ENCODE measurements around the gene CDA.
"Not testable (repeated sequence)": the region's sequence is repeated elsewhere in the genome, so short reads cannot be mapped to it uniquely, and the experiment has no call there.

CDA gene

GRCh38 chr1:20601129-20601825 is 12.4 kb downstream of the CDA start:
- H3K36me3 Mint-ChIP-seq, result no peaks in the 10 kb centered on the region
- ATAC-seq (no peak), DNase-seq (ENCODE audit: low spot score in 2 of 2) (no peak)
- H3K9me3 Mint-ChIP-seq, result no peaks in the 10 kb centered on the region
- no peaks in the 10 kb centered on the region for H3K4me1 Mint-ChIP-seq
- no peak overlapping the region for H3K4me3 Mint-ChIP-seq
- H3K27ac Mint-ChIP-seq, result no peak overlapping the region

DNA sequence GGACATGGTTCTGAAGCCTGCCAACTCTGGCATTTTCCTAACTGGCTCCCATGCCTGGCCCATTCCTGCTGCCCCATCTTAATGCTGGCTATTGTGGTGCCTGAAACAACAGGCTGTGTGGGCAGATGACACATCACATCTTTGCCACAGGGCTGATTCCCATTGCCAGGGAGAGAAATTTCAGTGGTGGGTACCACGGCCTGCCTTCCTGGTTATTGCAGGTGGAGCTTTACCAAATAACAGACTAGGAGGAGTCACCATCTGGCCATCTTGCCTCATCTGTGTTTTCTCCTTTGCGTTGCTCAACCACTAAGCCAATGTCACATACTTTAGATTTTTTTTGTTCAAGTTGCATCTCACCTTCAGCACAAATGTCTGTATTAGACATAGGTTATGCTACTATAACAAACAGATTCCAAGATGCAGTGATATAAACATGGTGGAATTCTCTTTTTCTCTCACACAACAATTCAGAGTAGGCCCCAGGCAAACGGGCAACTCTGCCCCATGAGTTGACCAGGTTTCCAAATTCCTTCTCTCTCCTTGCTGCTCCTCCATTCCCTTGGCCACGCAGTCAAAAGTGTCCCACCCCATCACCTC is 14.1 kb downstream of the CDA start:
- ATAC-seq (no peak), DNase-seq (ENCODE audit: low spot score in 2 of 2) (no peak)
- Mint-ChIP-seq H3K27ac (no peak overlapping the region), H3K4me1 (no peaks in the 10 kb centered on the region), H3K36me3 (no peaks in the 10 kb centered on the region), H3K9me3 (no peaks in the 10 kb centered on the region), H3K4me3 (no peak overlapping the region)

- ATAC-seq, result no peak
- no peak overlapping the region for H3K4me3 Mint-ChIP-seq
- no peak overlapping the region for H3K27ac Mint-ChIP-seq
- H3K4me1 Mint-ChIP-seq, result no peaks in the 10 kb centered on the region
- H3K36me3 Mint-ChIP-seq, result no peaks in the 10 kb centered on the region
- DNase-seq (ENCODE audit: low spot score in 2 of 2), result no peak
- no peaks in the 10 kb centered on the region for H3K9me3 Mint-ChIP-seq
Observed at GRCh38 chr1:20603504-20604464, 14.9 kb downstream of the CDA start.

DNA sequence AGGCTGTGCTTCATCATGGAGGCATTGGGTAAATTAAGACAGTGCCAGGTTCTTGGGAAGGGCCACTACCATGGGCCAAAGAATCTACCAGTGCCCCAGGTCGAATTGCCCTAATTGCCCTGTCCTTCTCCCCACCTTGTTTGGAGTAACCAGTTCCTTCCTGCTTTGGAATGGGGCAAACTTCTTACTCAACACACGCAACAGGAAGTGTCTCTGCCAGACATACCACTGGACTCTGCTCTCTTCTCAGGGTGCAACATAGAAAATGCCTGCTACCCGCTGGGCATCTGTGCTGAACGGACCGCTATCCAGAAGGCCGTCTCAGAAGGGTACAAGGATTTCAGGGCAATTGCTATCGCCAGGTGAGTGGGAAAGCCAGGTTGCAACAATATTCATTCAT is 15.8 kb downstream of the CDA start:
- no peaks in the 10 kb centered on the region for H3K9me3 Mint-ChIP-seq
- H3K4me1 Mint-ChIP-seq, result no peaks in the 10 kb centered on the region
- H3K36me3 Mint-ChIP-seq, result no peaks in the 10 kb centered on the region
- no peak overlapping the region for H3K4me3 Mint-ChIP-seq
- ATAC-seq (no peak), DNase-seq (ENCODE audit: low spot score in 2 of 2) (no peak)
- no peak overlapping the region for H3K27ac Mint-ChIP-seq

DNA sequence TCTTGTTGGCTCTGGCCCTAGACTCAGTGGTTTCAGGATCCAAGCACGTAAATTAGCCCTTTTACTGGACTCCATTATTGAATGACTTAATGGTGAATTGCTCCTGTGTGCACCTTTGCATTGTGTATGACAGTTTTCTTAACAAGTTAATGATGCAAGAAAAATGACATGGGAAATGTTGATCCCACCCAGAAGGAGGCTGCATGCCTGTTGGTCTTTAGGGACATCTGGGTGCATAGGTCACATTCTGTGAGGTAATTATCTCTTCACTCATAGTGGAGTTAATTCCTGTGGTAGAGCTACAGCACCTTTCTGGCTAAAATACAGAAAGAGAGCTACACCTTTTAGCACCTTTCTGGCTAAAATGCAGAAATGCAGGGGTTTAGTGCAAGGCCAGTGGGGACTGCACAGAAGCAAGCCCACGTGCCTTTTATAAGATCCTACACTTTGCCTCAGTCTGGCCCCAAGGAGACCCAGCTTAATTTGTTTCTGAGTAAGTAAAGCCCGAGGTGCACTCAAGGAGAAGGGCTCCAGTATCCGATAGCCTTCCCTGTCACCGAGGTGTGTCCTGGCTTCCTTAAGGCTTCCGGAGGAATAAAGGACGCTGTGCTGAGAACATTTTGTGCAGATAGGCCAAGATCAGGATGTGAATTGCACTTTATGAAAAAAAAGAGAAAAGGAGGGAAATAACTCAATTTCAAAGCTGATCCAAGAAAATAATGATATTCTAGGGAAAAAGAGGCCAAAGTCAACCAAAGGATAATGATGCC is 18.1 kb downstream of the CDA start:
- H3K36me3 Mint-ChIP-seq; DNase-seq (ENCODE audit: low spot score in 2 of 2); H3K4me3 Mint-ChIP-seq; H3K27ac Mint-ChIP-seq; H3K4me1 Mint-ChIP-seq; ATAC-seq; H3K9me3 Mint-ChIP-seq: not testable (repeated sequence)

DNA sequence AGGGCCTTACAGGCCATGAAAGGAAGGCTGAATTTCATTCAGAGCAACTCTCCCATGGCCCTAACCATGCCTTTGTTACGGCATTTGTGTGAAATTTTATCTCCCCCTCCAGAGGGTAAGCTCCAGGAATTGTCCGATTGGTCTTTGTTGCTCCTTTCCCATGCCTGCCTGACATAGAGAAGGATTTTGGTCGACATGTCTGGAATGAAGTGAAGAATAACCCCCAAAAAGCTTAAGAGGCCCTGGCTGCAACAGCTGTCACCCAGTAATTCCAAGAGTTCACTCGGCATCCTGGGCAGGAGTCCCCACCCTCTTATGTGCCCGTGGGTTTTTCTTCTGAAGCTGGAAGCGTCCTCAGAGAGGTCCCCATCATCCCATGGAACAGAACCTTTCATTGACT is 20.6 kb downstream of the CDA start:
- Mint-ChIP-seq H3K4me3 (no peak overlapping the region), H3K36me3 (no peaks in the 10 kb centered on the region), H3K9me3 (no peaks in the 10 kb centered on the region), H3K4me1 (no peaks in the 10 kb centered on the region), H3K27ac (no peak overlapping the region)
- DNase-seq (ENCODE audit: low spot score in 2 of 2), result no peak
- ATAC-seq, result no peak

DNA sequence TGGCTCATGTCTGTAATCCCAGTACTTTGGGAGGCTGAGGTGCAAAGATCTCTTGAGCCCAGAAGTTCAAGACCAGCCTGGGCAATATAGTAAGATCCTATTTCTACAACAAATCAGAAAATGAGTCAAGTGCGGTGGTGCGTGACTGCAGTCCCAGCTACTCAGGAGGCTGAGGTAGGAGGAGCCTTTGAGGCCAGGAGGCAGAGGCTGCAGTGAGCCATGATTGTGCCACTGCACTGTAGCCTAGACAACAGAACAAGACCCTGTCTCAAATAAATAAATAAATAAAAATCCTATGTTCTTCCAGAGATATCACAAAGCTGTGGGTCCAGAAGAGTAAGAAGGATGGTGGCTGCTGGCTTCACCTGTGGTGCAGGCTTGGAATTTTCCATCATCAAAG is 22.1 kb downstream of the CDA start:
- ATAC-seq, result no peak
- Mint-ChIP-seq H3K4me3 (no peak overlapping the region), H3K9me3 (no peaks in the 10 kb centered on the region), H3K27ac (no peak overlapping the region), H3K36me3 (no peaks in the 10 kb centered on the region), H3K4me1 (no peaks in the 10 kb centered on the region)
- no peak for DNase-seq (ENCODE audit: low spot score in 2 of 2)

- H3K36me3 Mint-ChIP-seq, result no peaks in the 10 kb centered on the region
- DNase-seq (ENCODE audit: low spot score in 2 of 2) (no peak), ATAC-seq (no peak)
- H3K9me3 Mint-ChIP-seq, result no peaks in the 10 kb centered on the region
- no peak overlapping the region for H3K4me3 Mint-ChIP-seq
- H3K4me1 Mint-ChIP-seq, result no peaks in the 10 kb centered on the region
- H3K27ac Mint-ChIP-seq, result no peak overlapping the region
Observed at GRCh38 chr1:20611652-20612051, 22.8 kb downstream of the CDA start.

DNA sequence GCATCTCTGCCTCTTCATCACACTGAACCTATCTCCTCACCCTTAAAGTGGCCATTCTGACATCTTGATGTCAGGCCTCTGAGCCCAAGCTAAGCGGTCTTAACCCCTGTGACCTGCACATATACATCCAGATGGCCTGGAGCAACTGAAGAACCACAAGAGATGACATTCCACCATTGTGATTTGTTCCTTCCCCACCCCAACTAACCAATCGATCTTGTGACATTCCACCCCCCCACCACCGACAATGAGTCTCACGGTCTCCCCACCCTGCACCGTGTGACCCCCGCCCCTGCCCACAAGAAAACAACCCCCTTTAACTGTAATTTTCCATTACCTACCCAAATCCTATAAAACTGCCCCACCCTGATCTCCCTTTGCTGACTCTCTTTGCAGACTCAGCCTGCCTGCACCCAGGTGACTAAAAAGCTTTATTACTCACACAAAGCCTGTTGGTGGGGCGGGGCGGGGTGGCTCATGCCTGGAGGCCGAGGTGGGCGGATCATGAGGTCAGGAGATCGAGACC is 23.4 kb downstream of the CDA start:
- DNase-seq (ENCODE audit: low spot score in 2 of 2), result no peak
- no peak overlapping the region for H3K27ac Mint-ChIP-seq
- no peaks in the 10 kb centered on the region for H3K36me3 Mint-ChIP-seq
- no peaks in the 10 kb centered on the region for H3K9me3 Mint-ChIP-seq
- ATAC-seq, result no peak
- no peak overlapping the region for H3K4me3 Mint-ChIP-seq
- H3K4me1 Mint-ChIP-seq, result no peaks in the 10 kb centered on the region

- no peak for ATAC-seq
- peak overlapping the region; percentile 38 for H3K27ac Mint-ChIP-seq
- H3K36me3 Mint-ChIP-seq, result no peaks in the 10 kb centered on the region
- no peak overlapping the region for H3K4me3 Mint-ChIP-seq
- no peaks in the 10 kb centered on the region for H3K4me1 Mint-ChIP-seq
- H3K9me3 Mint-ChIP-seq, result no peaks in the 10 kb centered on the region
- no peak for DNase-seq (ENCODE audit: low spot score in 2 of 2)
Observed at GRCh38 chr1:20614131-20614579, 25.3 kb downstream of the CDA start.

- no peaks in the 10 kb centered on the region for H3K4me1 Mint-ChIP-seq
- H3K27ac Mint-ChIP-seq, result no peak overlapping the region
Observed at GRCh38 chr1:20615946-20616846, 27.3 kb downstream of the CDA start.

GRCh38 chr1:20616847-20617487 is 28.1 kb downstream of the CDA start:
- no peak for ATAC-seq
- H3K36me3 Mint-ChIP-seq, result no peaks in the 10 kb centered on the region
- no peak for DNase-seq (ENCODE audit: low spot score in 2 of 2)
- no peaks in the 10 kb centered on the region for H3K4me1 Mint-ChIP-seq
- no peaks in the 10 kb centered on the region for H3K9me3 Mint-ChIP-seq
- H3K4me3 Mint-ChIP-seq, result no peak overlapping the region
- no peak overlapping the region for H3K27ac Mint-ChIP-seq

More at GRCh38 chr1:20615946-20616846, 27.3 kb downstream of the CDA start:
- ATAC-seq (no peak), DNase-seq (ENCODE audit: low spot score in 2 of 2) (no peak)
- H3K4me3 Mint-ChIP-seq, result no peak overlapping the region
- no peaks in the 10 kb centered on the region for H3K9me3 Mint-ChIP-seq
- H3K36me3 Mint-ChIP-seq, result no peaks in the 10 kb centered on the region

- Mint-ChIP-seq H3K9me3 (no peaks in the 10 kb centered on the region), H3K4me1 (no peaks in the 10 kb centered on the region), H3K36me3 (no peaks in the 10 kb centered on the region), H3K27ac (no peak overlapping the region), H3K4me3 (no peak overlapping the region)
- DNase-seq (ENCODE audit: low spot score in 2 of 2) (no peak), ATAC-seq (peak; percentile 19)
Observed at GRCh38 chr1:20618550-20618949, 29.7 kb downstream of the CDA start.

DNA sequence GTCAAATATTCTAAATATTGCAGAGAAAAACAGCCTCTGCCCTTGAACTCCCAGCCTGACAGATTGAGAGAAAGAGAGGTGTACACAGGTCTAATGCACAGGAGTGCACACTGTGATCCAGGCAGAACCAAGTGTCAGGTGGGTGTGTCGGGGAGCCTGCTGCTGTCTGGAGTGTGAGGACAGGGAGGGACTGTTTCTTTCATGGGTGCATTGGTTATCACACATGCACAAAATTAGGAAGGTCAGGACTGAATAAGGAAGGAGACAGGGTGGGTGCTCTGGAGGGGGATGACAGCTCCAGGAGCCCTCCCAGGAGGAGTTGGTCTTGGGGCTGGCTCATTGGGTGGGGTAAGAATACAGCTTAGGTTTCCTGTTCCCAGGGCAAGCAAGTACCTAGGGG is 31.1 kb downstream of the CDA start:
- H3K36me3 Mint-ChIP-seq, result no peaks in the 10 kb centered on the region
- no peak for ATAC-seq
- no peak overlapping the region for H3K4me3 Mint-ChIP-seq
- no peak overlapping the region for H3K27ac Mint-ChIP-seq
- DNase-seq (ENCODE audit: low spot score in 2 of 2), result no peak
- no peaks in the 10 kb centered on the region for H3K9me3 Mint-ChIP-seq
- no peaks in the 10 kb centered on the region for H3K4me1 Mint-ChIP-seq
